ENCODE results near the gene SUPT4H1.

The SUPT4H1 gene

DNA sequence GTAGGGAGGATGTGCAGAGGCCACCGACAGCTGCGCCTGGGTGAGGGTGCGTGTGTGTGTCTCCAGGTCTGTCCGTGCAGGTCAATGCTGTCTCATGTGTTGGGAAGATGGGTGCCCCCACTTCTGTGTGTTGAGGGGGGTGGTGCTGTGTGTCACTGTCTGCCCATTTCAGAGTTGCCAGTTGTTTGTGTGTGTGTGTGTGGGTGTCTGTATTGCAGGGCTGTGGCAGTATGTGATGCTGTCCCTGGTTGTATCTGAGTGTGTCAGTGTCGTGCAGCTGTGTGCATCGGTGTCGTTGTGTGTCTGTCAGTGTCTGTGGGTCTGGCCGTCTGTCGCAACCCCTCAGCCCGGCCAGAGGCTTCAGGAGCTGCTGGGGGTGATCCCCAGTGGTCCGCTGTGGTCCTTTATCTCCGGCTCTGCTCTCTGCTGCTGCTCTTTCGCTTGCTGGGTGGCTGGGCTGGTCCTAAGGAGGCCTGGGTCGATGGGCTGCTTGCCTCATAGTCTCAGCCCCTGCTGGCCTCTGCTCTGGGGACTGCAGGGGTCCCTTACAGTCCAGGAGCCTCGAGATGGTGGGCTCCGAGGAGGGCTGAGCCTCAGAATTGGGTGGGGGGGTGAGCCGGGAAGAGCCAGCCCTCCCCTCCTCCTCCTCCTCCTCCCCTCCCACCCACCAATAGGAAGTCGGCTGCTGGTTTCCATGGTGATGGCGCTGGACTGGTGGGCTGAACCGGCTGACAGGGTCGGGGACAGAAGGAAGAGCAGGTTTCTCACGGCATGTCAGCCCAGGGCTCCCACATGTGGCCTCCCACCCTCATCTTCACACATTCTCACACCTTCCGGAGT lies 23.6 kb downstream of the SUPT4H1 start, which contains the start of gene TSPOAP1:
Gene TSPOAP1 (minus strand): TSS at position 601 of the 840 bp plus-strand sequence. CDS start 875 bp downstream, outside the sequence.
- no peak for FAIRE-seq

DNA sequence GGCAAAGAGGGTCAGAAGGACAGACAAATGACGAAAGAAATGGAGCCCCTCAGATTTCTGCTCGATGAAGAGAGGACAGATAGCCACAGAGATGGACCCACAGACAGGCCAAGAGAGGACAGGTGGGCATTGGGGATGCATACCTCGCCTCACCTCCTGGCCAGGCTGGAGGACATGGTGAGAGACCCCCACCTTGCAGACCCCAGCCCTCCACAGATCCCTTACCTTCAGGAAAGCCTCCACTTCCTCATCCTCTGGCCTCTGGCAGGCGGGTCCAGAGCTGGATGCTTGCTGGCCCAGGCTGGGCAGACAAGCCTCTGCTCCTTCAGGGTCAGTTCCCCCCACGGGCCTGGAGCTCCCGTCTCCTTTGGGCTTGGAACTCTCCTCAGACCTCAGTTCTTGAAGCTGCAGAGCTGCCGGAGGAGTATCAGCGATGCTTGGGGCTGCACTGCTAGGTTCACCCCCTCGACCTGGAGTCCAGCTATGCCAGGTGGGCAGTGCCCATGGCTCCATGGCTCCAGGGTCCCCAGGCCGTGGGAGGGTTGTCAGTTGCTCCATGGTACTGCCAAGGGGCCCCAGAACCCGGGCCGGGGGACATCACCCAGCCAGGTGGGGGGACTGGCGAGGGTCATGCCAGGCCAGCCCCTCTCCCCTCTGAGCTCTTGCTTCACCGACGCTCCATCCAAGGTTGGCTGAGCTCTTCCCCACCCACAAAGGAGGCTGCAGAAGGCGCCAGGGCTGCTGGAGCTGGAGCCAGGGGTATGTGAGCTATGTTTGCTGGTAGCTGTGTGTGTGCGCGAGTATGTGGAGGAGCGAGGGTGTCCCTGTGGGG lies 24.4 kb downstream of the SUPT4H1 start:
- FAIRE-seq = no peak

DNA sequence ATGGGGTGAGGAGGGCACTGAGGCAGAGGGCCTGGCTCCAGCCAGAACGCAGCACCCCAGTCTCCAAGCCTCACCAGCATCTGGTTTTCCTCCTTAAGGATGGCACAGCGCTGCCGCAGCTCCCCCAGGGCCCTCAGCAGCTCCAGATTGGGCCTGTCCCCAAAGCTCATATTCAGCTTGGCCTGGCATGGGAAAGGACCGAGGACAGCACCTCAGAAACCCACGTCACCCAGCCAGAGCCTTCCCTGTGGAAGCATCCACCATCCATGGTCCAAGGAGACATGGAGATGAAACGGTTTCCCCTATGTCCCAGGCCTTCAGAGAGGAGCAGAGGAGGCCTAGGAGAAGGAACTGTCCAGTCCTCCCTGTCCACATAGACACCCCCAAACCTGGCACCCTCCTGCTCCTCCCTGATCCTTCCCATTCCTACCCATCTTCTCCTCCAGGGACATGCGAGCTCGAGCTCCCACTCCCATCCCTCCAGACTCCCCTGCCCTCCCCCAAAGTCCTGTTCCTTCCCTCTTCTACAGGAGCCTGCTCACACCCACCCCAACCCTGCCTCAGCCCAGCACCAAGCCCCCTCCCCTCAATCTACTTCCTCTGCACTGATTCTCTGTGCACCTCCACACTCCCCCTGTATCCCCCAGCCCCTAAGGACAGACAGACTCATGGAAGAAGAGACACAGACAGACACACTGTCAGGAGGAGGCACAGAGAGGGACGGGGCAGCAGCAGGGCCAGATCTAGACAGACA lies 25.2 kb downstream of the SUPT4H1 start:
- FAIRE-seq = no peak

DNA sequence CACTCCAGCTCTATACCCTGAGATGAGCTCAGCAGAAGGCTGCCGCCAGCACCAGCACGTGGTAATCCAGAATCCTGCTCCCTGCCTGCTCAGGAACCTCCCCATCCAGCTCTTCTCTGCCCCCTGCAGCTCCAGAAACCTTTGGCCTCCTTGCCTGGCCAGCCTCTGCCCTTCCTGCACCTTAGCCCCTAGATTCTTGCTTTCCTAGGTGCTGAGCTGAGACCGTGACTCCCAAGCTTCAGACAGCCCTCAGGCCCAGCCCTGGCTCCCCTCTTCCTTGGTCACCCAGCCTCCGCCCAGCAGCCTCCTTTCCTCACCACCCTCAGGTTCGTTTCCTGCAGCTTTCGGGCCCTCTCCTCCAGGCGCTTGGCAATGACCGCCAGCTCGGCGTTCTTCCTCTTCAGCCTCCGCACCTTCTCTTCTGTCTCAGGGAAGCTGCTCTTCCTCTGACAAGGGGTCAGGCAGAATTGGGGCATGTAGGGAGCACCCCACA lies 26.0 kb downstream of the SUPT4H1 start:
- no peak for FAIRE-seq

DNA sequence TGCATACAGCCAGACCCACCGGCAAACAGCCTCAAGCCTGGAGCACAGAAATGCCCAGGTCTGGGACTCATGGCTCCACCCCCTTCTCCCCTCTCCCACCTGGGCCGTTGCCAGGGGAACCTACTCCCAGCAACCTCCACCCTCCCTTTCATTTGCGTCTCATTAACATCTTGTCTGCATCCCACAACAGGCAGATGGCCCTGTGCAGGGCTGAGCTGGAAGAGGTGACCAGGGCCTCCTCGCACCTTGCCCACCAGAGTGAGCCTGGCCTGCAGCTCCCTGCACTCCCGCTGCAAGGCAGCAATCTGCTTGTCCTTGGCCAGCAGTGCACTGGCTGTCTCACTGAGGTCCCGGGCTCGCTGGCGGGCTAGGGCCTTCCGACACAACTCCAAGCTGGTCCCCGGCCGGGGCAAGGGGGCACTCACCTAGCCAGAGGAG lies 26.7 kb downstream of the SUPT4H1 start:
- no peak for FAIRE-seq

DNA sequence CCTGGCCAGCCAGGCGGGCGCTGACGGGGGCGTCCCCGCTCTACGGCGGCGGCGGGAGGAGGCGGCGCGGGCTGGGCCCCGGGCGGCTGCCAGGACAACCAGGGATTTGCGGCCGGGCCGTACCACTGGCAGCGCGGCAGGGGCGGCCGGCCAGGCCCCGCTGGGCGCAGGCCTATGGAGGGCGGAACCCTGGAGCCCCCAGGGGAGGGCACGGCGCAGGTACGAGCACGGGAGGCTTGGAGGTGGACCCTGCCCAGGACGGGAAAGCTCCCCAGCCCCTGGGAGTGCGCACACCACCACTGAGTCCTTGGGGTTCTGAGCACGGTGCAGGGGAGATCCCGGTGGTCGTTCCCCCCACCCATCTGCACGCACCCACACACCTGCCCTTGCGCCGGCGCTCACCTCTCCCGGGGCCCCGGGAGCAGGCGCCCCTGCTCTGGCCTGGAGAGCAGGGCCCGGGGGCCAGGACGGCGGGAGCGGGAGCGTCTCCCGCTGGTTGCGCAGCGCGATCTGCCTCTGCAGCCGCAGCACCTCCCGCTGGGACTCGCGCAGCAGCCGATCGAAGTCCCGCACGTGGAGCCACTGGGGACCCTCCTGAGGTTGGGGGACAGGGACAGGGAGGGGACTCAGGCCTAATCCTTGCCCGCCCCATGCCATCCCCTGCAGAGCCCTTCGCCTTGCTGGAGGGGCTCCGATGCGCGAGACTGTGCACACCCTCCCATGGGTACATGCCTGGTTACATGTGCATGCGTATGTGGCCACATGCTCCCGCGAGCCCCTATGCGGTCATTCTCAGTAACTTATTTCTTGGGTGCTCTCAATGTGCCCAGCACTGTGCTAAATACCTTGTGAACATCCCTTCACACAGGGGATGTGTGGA lies 27.4 kb downstream of the SUPT4H1 start:
- no peak for FAIRE-seq

DNA sequence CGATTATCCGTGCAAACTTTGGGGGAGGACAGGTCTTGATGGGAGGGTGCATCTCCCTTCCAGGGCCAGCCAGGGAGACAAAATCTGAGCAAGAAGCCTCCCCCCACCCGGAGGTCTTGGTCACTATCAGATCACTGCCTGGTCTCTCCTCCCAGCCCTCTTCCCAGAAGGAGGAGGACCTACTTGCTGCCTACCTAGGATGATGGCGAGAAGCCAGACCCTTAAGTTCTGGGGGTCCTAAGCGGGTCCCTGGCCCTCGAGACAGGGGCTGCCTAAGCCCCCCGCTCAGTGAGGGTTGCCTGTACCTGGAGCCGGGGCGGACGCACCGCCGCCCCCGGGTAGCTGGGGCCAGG lies 28.0 kb downstream of the SUPT4H1 start:
- no peak for FAIRE-seq

DNA sequence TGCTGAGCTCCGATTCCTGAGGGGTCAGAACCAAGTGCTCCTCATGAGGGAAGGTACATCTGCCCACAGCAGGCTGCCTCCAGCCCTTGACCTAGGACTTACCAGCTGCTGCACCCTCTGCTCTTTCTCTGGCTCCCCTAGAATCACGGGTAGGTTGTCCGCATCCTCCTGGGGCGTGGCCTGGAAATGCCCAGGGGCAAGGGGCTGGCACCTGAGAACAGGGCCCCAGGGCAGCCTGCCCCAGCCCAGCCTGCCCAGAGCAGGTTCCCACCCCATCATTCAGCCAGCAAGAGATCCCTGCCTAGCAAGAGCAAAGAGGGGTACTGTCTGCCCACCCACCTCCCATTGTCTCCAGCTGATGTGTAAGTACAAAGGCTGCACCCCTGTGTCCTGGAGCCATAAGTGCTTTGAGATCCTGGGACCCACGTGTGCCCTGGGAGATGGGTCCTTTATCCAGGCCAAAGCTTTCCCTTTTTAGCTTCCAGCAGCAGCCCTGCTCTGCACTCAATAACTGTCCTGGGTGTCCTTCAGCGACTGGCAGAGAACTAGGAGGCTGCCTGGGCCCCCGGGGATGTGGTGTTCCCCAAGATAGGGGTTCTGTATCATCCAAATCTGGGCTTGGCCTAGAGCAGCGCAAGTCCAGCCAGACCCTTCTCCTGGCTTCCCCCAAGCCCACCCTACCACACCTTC lies 28.5 kb downstream of the SUPT4H1 start:
- FAIRE-seq = no peak

DNA sequence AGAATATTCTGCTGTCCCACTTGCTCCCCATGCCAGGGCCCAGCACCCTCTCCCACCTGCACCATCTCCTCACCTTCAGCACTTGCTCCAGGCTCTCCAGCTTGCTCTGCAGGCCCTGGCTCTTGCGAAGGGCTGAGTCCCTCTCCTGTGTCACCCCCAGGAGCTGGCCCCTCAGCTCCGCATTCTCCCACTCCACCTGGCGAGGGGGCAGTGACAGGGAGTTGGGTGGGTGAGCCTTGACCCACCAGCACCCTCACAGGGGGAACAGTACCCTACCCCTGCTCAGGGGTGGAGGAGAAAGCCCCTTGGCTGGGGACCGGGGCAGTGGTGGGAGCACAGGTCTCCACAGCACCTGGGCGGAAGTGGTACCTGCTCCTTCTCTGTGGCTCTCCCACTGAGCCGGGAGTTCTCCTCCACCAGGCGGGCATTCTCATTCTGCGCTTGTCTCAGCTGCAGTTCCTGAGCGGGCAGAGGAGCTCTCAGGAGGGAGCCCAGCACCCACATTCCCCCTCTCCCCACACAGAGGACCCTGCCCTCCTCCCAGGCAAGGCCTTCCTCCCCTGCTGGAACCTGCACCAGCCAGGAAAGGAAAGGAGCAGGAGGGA lies 29.3 kb downstream of the SUPT4H1 start:
- no peak for FAIRE-seq

DNA sequence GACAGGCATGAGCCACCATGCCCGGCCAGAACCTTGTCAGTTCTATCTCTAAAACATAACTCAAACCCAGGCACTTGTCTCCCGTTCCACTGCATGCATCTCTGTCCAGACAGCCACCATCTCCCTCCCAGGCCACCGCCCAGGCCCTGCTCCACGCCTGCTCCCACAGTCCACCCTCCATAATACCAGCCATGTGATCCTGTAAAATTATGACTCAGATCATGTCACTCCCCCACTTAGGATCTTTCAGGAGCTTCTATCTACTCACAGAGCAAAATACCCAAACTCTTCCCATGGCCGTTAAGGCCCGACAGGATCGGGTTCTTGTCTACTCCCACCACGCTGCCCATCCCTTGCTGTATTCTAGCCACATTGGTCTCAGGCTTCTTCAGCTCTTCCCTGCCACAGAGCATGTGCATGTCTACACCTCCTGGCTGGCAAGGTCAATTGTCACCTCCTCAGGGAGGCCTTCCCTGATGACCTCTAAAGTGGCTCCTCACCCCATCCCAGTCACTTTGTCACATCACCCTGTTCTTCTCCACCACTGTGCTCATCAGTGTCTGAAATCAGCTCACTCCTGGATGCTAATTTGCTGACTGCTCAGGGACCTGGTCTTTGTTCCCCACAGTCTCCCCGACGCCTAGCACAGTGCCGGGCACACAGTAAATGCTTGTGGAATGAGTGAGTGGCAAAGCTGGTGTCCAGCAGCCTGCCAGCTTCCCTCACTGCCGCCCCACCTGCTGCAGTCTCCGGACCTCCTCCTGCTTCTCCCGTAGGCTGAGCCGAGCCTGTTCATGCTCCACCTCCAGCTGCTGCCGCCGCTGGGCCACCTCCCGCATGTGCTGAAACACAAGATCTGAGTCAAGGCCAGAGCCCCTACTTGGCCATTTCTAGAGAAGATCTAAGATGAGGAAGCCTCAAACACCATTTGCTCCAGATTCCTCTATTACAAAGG lies 30.2 kb downstream of the SUPT4H1 start:
- no peak for FAIRE-seq

DNA sequence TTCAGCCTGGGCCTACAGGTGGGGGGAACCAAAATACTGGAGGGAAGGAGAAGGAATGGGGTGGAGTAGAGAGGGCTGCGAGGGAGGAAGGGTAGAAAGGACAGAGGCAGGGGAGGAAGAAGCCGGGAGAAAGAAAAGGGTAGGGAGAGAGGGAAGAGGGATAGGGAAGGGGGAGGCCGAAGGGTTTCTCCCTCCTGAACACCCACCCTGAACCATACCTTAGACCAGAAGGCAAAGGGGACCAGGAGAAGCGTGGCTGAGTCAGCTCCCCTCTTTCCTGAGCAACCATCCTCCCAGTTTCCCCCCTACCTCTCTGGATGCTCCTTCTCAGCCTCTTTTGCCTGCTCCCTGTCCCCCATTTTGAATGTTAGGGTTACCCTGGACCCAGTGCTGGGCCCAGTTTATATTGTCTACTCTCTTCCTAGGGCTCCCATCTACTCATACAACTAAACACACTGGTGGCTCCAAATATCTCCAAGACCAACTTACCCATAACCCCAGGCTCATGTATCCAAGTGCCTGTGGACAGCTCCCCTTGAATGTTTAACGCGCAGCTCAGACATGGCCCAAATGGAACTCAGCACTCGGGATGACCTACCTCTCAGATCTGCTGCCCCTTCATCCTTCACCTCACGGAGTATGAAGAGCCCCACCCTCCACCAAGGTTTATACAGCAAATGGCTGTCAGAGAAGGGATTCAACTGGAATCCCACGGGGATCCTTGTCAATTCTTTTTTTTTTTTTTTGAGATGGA lies 31.3 kb downstream of the SUPT4H1 start:
- no peak for FAIRE-seq

DNA sequence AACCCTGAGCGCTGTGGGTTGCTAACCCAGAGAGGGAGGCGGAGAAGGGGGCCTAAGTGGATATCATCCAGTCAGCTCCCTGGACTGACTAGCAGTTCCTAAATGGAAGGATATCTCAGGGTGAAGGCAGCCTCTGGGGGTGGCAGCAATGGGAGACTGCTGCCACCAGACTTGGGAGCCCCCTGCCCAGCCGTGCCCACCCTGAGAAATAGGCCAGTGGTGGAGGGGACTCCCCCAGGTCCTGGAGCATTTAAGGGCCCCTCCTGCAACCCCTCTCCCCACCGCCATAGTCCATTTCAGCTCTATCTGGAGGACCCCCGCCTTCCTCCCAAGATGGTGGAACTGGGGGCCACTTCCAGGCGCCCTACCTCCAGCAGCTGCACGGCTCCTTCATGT lies 31.8 kb downstream of the SUPT4H1 start:
- FAIRE-seq = no peak

DNA sequence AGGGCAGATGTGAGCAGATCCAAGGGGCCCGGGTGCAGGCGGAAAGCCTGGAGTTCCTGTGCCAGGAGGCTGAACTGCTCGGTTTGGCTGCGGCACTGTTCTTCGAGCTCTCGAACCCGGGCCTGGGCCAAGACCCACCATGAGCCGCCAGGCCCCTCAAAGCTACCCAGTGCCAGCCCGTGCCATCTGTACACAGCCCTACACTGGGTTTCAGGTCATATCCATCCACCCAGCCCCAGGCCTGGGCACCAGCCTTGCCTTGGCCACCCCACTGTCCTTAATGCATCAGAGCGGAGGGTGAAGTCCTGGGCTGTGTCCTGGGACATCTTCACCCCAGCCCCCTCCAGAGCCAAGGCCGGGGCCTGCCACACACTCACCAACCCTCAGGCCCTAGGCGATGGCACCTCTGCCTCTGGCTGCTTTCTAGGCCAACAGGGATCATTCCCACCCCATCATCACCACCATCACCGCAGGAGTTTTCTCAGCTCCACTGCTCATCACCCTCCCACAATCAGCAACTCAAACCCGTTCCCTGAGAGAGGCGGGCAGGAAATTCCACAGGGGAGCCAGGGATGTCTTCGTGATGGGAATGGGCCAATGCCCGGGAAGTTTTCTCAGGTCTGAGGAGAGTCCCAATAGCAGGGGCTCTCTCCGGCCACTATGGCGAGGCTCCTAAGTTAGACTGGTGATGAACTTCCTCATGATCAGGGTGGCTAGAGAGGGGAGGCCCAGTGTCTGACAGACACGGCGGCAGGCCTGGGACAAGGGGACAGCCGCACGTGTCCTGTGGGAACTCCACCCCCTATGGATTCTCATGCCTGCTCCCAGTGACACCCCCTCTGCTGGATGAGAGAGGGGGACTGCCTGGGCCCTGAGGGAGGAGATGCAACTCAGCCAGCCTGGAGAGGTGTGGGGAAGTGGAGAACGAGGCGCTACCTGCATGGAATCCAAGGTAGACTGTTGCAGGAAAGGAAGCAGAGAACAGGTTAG lies 32.5 kb downstream of the SUPT4H1 start:
- FAIRE-seq = no peak

DNA sequence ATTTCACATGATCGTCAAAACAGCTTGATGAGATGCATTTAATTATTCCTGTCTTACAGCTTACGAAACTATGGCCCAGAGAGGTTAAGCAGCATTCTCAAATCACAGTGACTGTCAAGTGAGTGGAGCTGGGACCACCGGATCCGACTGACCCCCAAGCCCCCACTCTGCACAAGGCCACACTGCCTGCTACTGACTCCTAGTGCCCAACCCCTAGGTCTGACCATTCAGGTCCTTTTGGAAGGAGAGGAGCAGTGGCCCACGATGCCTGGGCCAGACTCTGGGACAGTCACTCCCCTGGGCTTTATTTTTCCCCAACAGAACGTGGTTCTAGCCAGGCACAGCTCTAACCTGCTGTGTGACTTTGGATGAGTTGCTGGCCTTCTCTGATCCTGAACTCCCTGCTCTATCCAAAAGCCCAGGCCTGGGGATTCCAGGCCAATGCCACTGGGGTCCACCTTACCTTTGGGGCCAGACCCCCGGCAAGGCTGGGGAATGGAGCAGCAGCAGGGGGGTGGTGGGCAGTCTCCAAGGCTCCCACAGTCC lies 33.3 kb downstream of the SUPT4H1 start:
- FAIRE-seq = no peak

DNA sequence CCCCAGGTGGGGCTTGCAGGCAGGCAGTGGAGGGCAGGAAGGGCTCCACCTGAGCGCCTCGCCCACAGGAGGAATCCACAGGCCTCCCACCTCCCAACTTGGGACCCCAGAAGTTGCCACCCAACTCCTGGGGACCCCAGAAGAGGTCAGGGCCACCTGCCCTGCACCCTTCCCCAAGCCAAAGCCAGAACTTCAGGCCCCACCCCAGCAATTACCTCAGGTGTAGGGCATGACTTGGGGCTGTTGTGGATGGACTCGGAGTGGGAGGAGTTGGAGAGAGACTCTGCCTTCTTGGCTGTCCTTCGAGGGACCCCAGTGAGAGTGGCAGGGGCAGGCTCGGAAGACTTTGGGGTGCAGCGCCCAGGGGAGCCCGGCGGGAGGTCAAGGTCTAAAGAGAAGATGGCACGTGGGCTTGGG lies 33.9 kb downstream of the SUPT4H1 start:
- no peak for FAIRE-seq

DNA sequence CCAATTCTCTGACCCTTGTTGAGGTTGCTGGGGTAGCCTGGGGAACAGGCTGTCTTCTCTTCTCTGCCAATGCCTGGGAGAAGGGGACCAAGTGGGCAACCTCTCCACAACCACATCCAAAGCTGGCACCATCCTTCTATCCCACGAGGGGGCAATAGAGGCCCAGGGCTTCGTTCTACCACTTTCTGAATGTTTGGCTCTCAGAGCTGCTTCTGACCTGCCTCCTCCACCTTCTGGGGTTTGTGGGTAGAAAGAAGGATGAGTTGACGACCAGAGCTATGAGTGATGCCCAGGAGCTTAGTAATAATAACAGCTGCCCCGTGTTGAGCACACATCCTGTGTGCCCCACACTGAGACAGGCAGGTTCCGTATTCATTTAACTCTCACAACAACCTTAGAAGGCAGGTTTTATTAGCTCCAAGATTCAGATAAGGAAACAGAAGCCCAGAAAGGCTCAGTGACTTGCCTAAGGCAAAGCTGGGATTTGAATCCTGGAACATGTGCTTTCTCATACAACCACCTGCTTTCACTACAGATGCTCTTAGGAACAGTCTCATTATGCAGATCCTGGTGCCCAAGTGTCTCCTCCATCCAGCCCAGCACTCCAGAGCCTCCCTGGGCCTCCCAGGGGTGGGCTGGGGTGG lies 34.5 kb downstream of the SUPT4H1 start:
- FAIRE-seq = no peak

All from G401.6 (cell line).